Stimulated activated CD4-positive, alpha-beta T cell treated with anti-CD3 and anti-CD28 coated beads, Interleukin-2, amount 100 ng/mL, for 24 hours (primary cell): ENCODE data around the gene SFN.
"Not testable (repeated sequence)": the region's sequence is repeated elsewhere in the genome, so short reads cannot be mapped to it uniquely, and the experiment has no call there.

Experiments used
- DNase-seq, 2 donors: peaks; one replicate each; pipeline ENCODE4 v3.0.0-alpha.2; 2020

Gene SFN

GRCh38 chr1:26839779-26840178 is 23.2 kb upstream of the SFN start:
- no peak for DNase-seq

DNA sequence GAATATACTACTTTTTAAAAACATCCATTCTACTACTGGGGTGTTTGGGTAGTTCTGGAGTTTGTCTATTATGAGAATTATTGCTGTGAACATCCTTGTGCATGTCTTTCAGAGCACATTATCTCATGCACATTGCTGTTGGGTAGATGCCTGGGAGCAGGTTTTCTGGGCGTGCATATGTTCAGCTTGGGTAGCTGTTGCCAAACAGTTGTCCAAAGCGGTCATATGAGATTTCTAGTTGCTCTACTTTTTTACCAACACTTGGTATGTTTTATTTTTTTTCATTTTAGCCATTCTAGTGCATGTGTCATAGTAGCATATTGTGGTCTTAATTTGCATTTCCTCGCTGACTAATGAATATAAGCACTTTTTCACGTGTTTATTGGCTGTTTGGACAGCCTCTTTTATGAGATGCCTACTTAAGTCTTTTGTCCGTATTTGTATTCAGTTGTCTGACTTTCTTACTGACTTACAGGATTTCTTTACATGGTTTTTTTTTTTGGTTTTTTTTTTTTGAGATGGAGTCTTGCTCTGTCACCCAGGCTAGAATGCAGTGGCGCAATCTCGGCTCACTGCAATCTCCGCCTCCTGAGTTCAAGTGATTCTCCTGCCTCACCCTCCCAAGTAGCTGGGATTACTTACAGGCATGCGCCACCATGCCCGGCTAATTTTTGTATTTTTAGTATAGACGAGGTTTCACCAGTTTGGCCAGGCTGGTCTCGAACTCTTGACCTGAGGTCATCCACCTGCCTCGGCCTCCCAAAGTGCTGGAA is 18.3 kb upstream of the SFN start:
- no peak for DNase-seq

DNA sequence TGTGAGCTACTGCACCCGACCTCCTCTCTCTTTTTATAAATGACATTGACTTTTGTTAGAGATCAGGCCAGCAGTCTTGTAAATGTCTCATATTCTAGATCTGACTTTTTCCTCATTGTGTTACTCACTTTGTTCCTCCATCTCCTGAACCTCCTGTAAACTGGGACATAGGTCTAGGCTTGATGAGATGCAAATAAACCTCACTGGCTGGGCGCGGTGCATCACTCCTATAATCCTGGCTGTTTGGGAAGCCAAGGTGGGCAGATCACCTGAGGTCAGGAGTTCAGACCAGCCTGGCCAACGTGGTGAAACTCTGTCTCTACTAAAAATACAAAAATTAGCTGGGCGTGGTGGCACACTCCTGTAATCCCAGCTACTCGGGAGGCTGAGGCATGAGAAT is 15.1 kb upstream of the SFN start:
- not testable (repeated sequence) for DNase-seq

DNA sequence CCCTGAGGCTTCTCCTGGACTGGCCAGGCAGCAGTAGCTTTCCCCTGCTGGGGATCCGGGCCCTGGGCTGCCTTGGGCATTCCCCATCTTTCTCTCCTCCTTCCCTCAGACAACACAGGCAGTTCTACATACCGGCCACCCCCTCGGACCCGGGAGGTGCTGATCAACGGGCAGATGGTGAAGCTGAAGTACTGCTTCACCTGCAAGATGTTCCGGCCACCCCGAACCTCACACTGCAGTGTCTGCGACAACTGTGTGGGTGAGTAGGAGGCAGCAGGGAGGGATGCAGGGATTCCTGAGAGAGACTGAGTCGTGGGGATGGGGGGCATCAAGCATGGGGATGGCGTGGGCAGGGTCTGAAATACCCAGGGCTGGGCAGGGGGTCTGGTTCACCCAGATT is 14.4 kb upstream of the SFN start:
- DNase-seq: no peak

- DNase-seq: no peak
Observed at GRCh38 chr1:26848941-26849774, 13.8 kb upstream of the SFN start.

DNA sequence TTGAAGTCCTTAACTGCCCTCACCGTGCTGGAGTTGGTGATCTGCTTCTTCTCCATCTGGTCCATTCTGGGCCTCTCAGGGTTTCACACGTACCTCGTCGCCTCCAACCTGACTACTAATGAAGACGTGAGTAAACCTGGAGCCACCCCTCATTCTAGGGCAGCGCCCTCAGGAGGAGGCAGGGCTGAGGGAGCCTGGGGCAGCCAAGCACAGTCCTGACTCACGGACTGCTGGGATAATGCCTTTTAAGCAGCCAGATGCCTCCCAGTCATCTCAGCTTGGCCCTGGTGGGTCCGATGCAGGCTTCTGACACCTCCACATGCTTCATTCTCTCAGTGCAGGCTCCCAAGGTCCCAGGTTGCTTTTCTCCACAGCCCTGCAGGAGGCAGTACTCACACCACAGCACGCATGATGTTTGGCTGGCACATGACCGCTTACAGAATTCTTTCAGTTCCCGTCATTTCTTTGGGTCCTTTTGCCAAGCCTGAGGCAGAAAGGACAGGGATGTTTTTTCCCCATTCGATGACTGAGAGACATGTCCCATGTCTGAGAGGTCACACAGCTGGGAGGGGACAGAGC is 11.8 kb upstream of the SFN start:
- DNase-seq: no peak

- DNase-seq: no peak
Observed at GRCh38 chr1:26852701-26853100, 10.2 kb upstream of the SFN start.

GRCh38 chr1:26853156-26853555 is 9.8 kb upstream of the SFN start:
- DNase-seq: peak; percentile 87 to 89

DNA sequence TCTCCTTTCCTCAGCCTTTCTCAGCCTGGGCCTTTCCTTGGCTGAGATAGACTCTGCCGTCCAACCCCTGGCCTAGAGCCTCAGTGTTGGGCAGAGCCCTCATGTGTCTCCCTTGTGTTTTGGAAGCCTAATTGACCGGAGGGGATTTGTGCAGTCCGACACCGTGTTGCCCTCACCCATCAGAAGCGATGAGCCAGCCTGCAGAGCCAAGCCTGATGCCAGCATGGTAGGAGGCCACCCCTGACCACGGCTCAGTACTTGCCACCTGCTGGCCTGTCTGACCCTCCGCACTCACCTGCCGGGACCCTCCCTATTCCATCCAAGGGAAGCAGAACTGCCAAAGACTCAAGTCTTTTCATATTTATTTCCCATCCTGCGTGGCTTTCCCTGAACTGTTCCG is 9.3 kb upstream of the SFN start:
- no peak for DNase-seq

DNA sequence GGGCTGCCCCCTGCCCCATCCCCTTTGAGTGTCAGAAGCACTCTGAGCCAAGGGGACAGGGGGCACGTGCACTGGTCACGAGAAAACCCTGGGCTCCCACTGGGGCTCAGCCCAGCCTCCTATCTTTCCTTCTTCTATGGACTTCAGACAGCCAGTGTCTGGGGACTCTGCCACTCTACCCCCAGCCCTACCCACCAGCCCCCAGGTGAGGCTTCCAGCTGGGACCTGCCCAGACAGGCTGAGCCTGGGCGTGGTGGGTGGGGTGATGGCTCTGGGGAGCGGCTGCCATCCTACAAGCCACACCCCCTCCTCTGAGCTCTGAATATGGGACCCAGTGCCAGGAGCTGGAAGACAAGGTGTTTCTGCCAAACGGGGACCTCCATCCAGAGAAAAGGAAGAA is 8.0 kb upstream of the SFN start:
- DNase-seq: no peak

- no peak for DNase-seq
Observed at GRCh38 chr1:26855636-26856035, 7.3 kb upstream of the SFN start.

- no peak for DNase-seq
Observed at GRCh38 chr1:26856181-26856580, 6.8 kb upstream of the SFN start.

DNA sequence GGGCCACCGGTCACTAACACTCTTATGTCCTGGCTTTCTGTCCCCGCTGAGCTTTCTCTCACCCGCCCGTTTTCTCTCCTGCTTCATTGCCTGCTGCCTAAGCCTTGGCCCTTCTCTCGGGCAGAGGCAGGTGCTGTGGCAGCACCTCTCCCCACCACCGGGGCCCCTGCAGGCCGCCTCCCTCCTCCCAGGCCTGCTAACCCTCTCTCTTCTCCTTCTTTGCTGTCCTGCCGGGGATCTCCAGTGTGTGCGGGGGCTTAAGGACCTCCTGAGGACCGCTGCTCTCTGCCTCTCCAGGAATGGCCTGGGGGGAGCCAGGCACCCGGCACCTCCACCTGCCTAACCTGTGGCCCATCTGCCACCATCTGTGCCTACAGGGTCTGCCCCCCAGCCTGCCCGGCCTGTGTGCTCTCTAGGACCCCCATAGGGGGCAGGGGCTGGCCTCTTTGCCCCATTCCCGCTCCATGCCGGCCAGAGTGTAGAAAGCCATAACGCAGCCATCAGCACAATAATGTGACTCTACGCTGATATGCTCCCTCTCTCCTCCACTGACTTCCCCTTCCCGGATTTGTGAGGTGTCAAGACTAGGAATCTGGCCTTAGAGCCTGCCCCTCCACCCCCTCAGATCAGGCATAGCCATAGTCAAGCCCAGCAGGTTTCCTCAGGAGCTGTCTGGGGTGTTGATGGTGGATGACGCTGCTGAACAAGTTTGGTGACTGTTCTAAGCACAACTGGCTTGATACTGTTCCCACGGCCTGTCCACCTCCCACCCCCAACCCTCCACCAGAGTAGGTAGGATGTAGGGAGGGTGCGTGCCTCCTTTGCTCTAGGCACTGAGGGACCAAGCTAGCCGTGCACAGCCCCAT is 6.1 kb upstream of the SFN start:
- no peak for DNase-seq

GRCh38 chr1:26857473-26858060 is 5.4 kb upstream of the SFN start:
- no peak for DNase-seq

- no peak for DNase-seq
Observed at GRCh38 chr1:26858160-26858559, 4.8 kb upstream of the SFN start.

- DNase-seq: no peak
Observed at GRCh38 chr1:26858891-26859640, 3.9 kb upstream of the SFN start.

GRCh38 chr1:26861286-26861701 is 1.7 kb upstream of the SFN start:
- DNase-seq: no peak

DNA sequence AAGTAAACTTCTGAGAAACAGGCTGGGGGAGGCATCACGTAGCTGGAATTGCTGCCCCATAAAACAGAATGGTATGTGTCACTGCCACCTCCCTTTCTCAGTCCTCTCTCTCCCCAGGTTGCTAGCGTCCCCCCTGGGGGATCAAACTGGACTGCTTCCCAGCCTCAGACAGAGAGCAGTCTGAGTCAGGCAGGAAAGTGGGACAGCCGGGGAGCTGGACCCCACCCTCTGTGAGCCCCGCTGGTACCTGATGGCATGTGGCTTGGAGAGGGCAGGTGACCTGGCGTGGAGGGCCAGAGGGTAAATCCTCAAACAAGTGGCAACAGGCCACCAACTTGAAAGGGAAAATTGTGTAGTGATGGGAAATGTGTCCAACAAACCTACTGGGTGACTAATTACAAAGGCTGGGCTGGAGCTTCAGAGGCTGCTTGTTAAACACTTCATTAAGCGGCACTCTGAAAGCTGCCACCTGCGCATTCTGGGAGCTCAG is 1.0 kb upstream of the SFN start:
- DNase-seq: no peak

- no peak for DNase-seq
Observed at GRCh38 chr1:26863685-26864077, 732 bp downstream of the SFN start.

GRCh38 chr1:26864610-26865480 is 1.9 kb downstream of the SFN start:
- peak; percentile 94 to 96 for DNase-seq

GRCh38 chr1:26873097-26873496 is 10.1 kb downstream of the SFN start:
- DNase-seq: not testable (repeated sequence)
